HG02885 (cell line): ENCODE results near the gene NXPE4.

Source experiments
- ATAC-seq: cut with Tn5 transposase; IDR thresholded peaks from one replicate; pipeline ENCODE4 v1.9.1; 2021; ENCODE audit warnings: mild to moderate bottlenecking; ENCODE audit not compliant: unreplicated experiment, poor library complexity

NXPE4 gene

GRCh38 chr11:114563077-114563476 is 32.5 kb downstream of the NXPE4 start:
- ATAC-seq, result no peak

- ATAC-seq, result no peak
These were observed 33.2 kb downstream of the NXPE4 start for GRCh38 chr11:114562166-114562916.

- ATAC-seq, result no peak
These were observed 35.9 kb downstream of the NXPE4 start, which contains the start of gene NXPE1 for GRCh38 chr11:114559425-114560310. Gene NXPE1 (minus strand): TSS chr11:114559881. CDS start chr11:114551201, 8,680 bp downstream.

- ATAC-seq, result no peak
These were observed 39.5 kb downstream of the NXPE4 start for GRCh38 chr11:114556135-114556534.

GRCh38 chr11:114553642-114554041 is 41.9 kb downstream of the NXPE4 start:
- no peak for ATAC-seq

GRCh38 chr11:114551060-114551459 is 44.5 kb downstream of the NXPE4 start:
- no peak for ATAC-seq

GRCh38 chr11:114525682-114526081 is 69.9 kb downstream of the NXPE4 start:
- no peak for ATAC-seq

- ATAC-seq, result no peak
These were observed 71.5 kb downstream of the NXPE4 start for GRCh38 chr11:114524122-114524521.

GRCh38 chr11:114522818-114523217 is 72.8 kb downstream of the NXPE4 start:
- no peak for ATAC-seq
